ENCODE measurements around the gene RXRA. TPM values are rescaled to one million over a fixed set of nuclear protein-coding genes. Genes with fewer than 3 reads are reported as not detected.

The RXRA gene
- total and polyA plus RNA-seq, 7 experiments from 2014 or later: 0.31 to 59.5 (median 8.4) TPM

- Histone ChIP-seq H3K4me1 (ENCODE audit: control insufficient read depth in 2 of 2, insufficient read depth in 2 of 2, low read length in 2 of 2) (no peaks in the 10 kb centered on the region), H3K36me3 (ENCODE audit: control insufficient read depth in 2 of 3, insufficient read depth in 3 of 3, low read length in 3 of 3) (no peaks in the 10 kb centered on the region), H3K27me3 (ENCODE audit: control insufficient read depth in 2 of 2, insufficient read depth in 2 of 2, low read length in 2 of 2) (no peaks in the 10 kb centered on the region), H3K27ac (ENCODE audit: low read depth, low read length) (no peak overlapping the region), H3K9me3 (ENCODE audit: control insufficient read depth in 2 of 3, low read length in 3 of 3) (no peaks in the 10 kb centered on the region), H3K4me3 (ENCODE audit: low read length) (no peak overlapping the region)
- Mint-ChIP-seq H3K4me1 (peaks cover 0 to 16% (median 0%) of the 10 kb centered on the region in 7 donors), H3K27ac (peak overlapping the region in 1 of 9 donors; percentile 19), H3K36me3 (no peaks in the 10 kb centered on the region), H3K9me3 (no peaks in the 10 kb centered on the region), H3K4me3 (no peak overlapping the region), H3K27me3 (no peaks in the 10 kb centered on the region)
- POLR2A ChIA-PET: no interaction called here
- no peak for DNase-seq
- no peak for ATAC-seq
- CTCF ChIA-PET: no interaction called here
- intact Hi-C loops (cut with micrococcal nuclease): no loop called here
Measured at GRCh38 chr9:134351606-134352176, 25.4 kb downstream of the RXRA start.

GRCh38 chr9:134352247-134352933 is 26.1 kb downstream of the RXRA start:
- ChIA-PET CTCF (no interaction called here), POLR2A (no interaction called here)
- H3K4me1 ChIP-seq (ENCODE audit: control insufficient read depth in 2 of 2, insufficient read depth in 2 of 2, low read length in 2 of 2): no peaks in the 10 kb centered on the region
- no peak overlapping the region for H3K27ac ChIP-seq (ENCODE audit: low read depth, low read length)
- no peak for DNase-seq
- Mint-ChIP-seq H3K27ac (peak overlapping the region in 3 of 9 donors; percentile 12 to 43 (median 19)), H3K36me3 (no peaks in the 10 kb centered on the region), H3K9me3 (no peaks in the 10 kb centered on the region), H3K4me3 (no peak overlapping the region), H3K4me1 (peaks cover 0 to 16% (median 0%) of the 10 kb centered on the region in 7 donors), H3K27me3 (no peaks in the 10 kb centered on the region)
- no peaks in the 10 kb centered on the region for H3K9me3 ChIP-seq (ENCODE audit: control insufficient read depth in 2 of 3, low read length in 3 of 3)
- no peak overlapping the region for H3K4me3 ChIP-seq (ENCODE audit: low read length)
- H3K36me3 ChIP-seq (ENCODE audit: control insufficient read depth in 2 of 3, insufficient read depth in 3 of 3, low read length in 3 of 3): no peaks in the 10 kb centered on the region
- intact Hi-C loops (cut with micrococcal nuclease): no loop called here
- no peaks in the 10 kb centered on the region for H3K27me3 ChIP-seq (ENCODE audit: control insufficient read depth in 2 of 2, insufficient read depth in 2 of 2, low read length in 2 of 2)
- no peak for ATAC-seq

GRCh38 chr9:134353539-134353938 is 27.3 kb downstream of the RXRA start:
- Histone ChIP-seq H3K4me3 (ENCODE audit: low read length) (no peak overlapping the region), H3K27ac (ENCODE audit: low read depth, low read length) (no peak overlapping the region), H3K27me3 (ENCODE audit: control insufficient read depth in 2 of 2, insufficient read depth in 2 of 2, low read length in 2 of 2) (no peaks in the 10 kb centered on the region), H3K36me3 (ENCODE audit: control insufficient read depth in 2 of 3, insufficient read depth in 3 of 3, low read length in 3 of 3) (no peaks in the 10 kb centered on the region), H3K9me3 (ENCODE audit: control insufficient read depth in 2 of 3, low read length in 3 of 3) (no peaks in the 10 kb centered on the region), H3K4me1 (ENCODE audit: control insufficient read depth in 2 of 2, insufficient read depth in 2 of 2, low read length in 2 of 2) (no peaks in the 10 kb centered on the region)
- DNase-seq (no peak), ATAC-seq (no peak)
- Mint-ChIP-seq H3K9me3 (no peaks in the 10 kb centered on the region), H3K27ac (no peak overlapping the region), H3K4me1 (peaks cover 0 to 19% (median 0%) of the 10 kb centered on the region in 7 donors), H3K36me3 (no peaks in the 10 kb centered on the region), H3K4me3 (no peak overlapping the region), H3K27me3 (no peaks in the 10 kb centered on the region)
- ChIA-PET CTCF (interaction anchor here (0.6 kb wide), 1 partner anchor 58 kb away, joined by 3 read pairs; no protein-coding TSS in a partner anchor), POLR2A (no interaction called here)
- intact Hi-C loops (cut with micrococcal nuclease): no loop called here

GRCh38 chr9:134355158-134355557 is 28.9 kb downstream of the RXRA start:
- DNase-seq: no peak
- no peak overlapping the region for H3K27ac ChIP-seq (ENCODE audit: low read depth, low read length)
- CTCF ChIA-PET: no interaction called here
- intact Hi-C loops (cut with micrococcal nuclease): no loop called here
- no peaks in the 10 kb centered on the region for H3K27me3 Mint-ChIP-seq
- no peaks in the 10 kb centered on the region for H3K9me3 Mint-ChIP-seq
- H3K36me3 Mint-ChIP-seq: no peaks in the 10 kb centered on the region
- H3K4me3 Mint-ChIP-seq: no peak overlapping the region
- H3K4me3 ChIP-seq (ENCODE audit: low read length): no peak overlapping the region
- ATAC-seq: no peak
- no peaks in the 10 kb centered on the region for H3K36me3 ChIP-seq (ENCODE audit: control insufficient read depth in 2 of 3, insufficient read depth in 3 of 3, low read length in 3 of 3)
- no peaks in the 10 kb centered on the region for H3K4me1 ChIP-seq (ENCODE audit: control insufficient read depth in 2 of 2, insufficient read depth in 2 of 2, low read length in 2 of 2)
- no peaks in the 10 kb centered on the region for H3K27me3 ChIP-seq (ENCODE audit: control insufficient read depth in 2 of 2, insufficient read depth in 2 of 2, low read length in 2 of 2)
- POLR2A ChIA-PET: no interaction called here
- H3K4me1 Mint-ChIP-seq: peaks cover 0 to 21% (median 0%) of the 10 kb centered on the region in 7 donors
- H3K9me3 ChIP-seq (ENCODE audit: control insufficient read depth in 2 of 3, low read length in 3 of 3): no peaks in the 10 kb centered on the region
- H3K27ac Mint-ChIP-seq: no peak overlapping the region

- H3K4me1 Mint-ChIP-seq: peaks cover 0 to 24% (median 0%) of the 10 kb centered on the region in 7 donors
- Histone ChIP-seq H3K27ac (ENCODE audit: low read depth, low read length) (no peak overlapping the region), H3K27me3 (ENCODE audit: control insufficient read depth in 2 of 2, insufficient read depth in 2 of 2, low read length in 2 of 2) (no peaks in the 10 kb centered on the region), H3K36me3 (ENCODE audit: control insufficient read depth in 2 of 3, insufficient read depth in 3 of 3, low read length in 3 of 3) (no peaks in the 10 kb centered on the region), H3K4me1 (ENCODE audit: control insufficient read depth in 2 of 2, insufficient read depth in 2 of 2, low read length in 2 of 2) (no peaks in the 10 kb centered on the region), H3K4me3 (ENCODE audit: low read length) (no peak overlapping the region), H3K9me3 (ENCODE audit: control insufficient read depth in 2 of 3, low read length in 3 of 3) (no peaks in the 10 kb centered on the region)
- no peaks in the 10 kb centered on the region for H3K9me3 Mint-ChIP-seq
- H3K36me3 Mint-ChIP-seq: no peaks in the 10 kb centered on the region
- ChIA-PET CTCF (no interaction called here), POLR2A (no interaction called here)
- no peaks in the 10 kb centered on the region for H3K27me3 Mint-ChIP-seq
- DNase-seq (no peak), ATAC-seq (no peak)
- no peak overlapping the region for H3K4me3 Mint-ChIP-seq
- intact Hi-C loops (cut with micrococcal nuclease): no loop called here
- H3K27ac Mint-ChIP-seq: no peak overlapping the region
Measured at GRCh38 chr9:134355561-134356279, 29.5 kb downstream of the RXRA start.

DNA sequence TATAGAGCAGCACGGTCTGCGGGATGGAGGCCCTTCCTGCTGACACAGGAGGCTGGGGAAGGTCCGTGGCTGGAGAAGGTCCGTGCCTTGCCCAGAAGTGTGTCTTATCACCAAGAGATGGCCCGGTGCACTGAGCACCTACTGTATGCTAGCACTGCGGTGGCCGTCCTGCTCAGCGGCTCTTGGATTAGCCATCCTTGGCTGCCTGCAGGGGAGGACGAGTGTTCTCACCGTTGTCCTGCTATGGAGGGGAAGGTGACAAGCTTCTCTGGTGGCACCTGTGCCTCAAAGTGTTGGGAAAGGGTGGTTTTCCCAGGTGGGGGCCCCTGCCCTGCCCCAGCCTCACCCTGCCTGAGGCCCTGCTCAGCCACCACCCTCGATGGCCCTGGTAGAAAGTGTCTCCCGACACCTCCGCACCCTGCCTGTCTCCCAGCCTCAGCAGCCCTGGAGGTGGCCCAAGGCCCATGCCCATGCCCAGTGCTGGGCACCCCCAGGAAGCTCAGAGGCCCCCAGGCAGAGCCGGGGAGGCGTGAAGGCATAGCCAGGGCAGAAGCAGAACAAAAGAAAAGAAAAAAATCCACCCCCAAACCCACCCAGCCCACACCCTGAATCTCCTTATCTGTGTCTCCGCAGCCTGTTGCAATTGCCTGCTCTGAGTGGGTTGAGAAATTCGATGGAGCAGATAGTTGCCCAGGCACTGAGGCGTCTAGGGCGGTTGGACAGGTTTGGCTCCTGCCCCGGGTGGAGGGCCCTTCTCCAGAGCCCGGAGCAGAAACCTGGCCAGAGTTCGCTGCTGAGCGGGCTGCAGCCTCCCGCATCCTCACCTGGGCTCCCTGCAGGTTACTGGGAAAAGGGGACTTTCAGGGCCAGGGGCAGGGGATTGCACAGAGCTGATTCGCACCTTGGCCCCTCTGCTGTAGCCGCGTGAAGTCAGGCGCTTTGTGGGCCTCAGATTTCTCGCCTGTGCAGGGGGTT is 30.5 kb downstream of the RXRA start:
- no peak overlapping the region for H3K4me3 Mint-ChIP-seq
- no peak overlapping the region for H3K27ac Mint-ChIP-seq
- no peaks in the 10 kb centered on the region for H3K9me3 Mint-ChIP-seq
- ChIA-PET POLR2A (no interaction called here), CTCF (no interaction called here)
- intact Hi-C loops (cut with micrococcal nuclease): no loop called here
- peak; percentile 43 for ATAC-seq
- no peaks in the 10 kb centered on the region for H3K36me3 Mint-ChIP-seq
- no peaks in the 10 kb centered on the region for H3K9me3 ChIP-seq (ENCODE audit: control insufficient read depth in 2 of 3, low read length in 3 of 3)
- no peak overlapping the region for H3K4me3 ChIP-seq (ENCODE audit: low read length)
- peaks cover 0 to 21% (median 0%) of the 10 kb centered on the region in 7 donors for H3K4me1 Mint-ChIP-seq
- no peaks in the 10 kb centered on the region for H3K27me3 Mint-ChIP-seq
- H3K27me3 ChIP-seq (ENCODE audit: control insufficient read depth in 2 of 2, insufficient read depth in 2 of 2, low read length in 2 of 2): no peaks in the 10 kb centered on the region
- H3K27ac ChIP-seq (ENCODE audit: low read depth, low read length): no peak overlapping the region
- H3K36me3 ChIP-seq (ENCODE audit: control insufficient read depth in 2 of 3, insufficient read depth in 3 of 3, low read length in 3 of 3): no peaks in the 10 kb centered on the region
- H3K4me1 ChIP-seq (ENCODE audit: control insufficient read depth in 2 of 2, insufficient read depth in 2 of 2, low read length in 2 of 2): no peaks in the 10 kb centered on the region
- DNase-seq: no peak
